MCF 10A (cell line): ENCODE data around the gene EZR. TPM values are rescaled to one million over a fixed set of nuclear protein-coding genes. Genes with fewer than 3 reads are reported as not detected.
"Not testable (repeated sequence)": the region's sequence is repeated elsewhere in the genome, so short reads cannot be mapped to it uniquely, and the experiment has no call there.

ENCODE experiments used
- BruUV-seq: library from RNA; stranded (reverse); fragments of 400-500 nt; replicated peaks from 2 replicates; lab custom pipeline; 2021; lab: Mats Ljungman, UMichigan
- CTCF ChIA-PET: fragments of 300-600 bp; sonication (Branson Sonifier 250); formaldehyde crosslinking; extraction: SDS; loops from one replicate; lab custom pipeline; 2021; ENCODE audit warnings: antibody characterized with exemption, inconsistent platforms; lab: Yijun Ruan, JAX
- POLR2A ChIA-PET: fragments of 300-600, 350-650 bp; sonication (Branson Sonifier 250); formaldehyde crosslinking; extraction: SDS; loops from one replicate; lab custom pipeline; 2020; ENCODE audit warnings: antibody characterized with exemption, inconsistent platforms; lab: Yijun Ruan, JAX
- DNase-seq: peaks from one replicate; pipeline ENCODE4 v3.0.0-alpha.2; 2018; ENCODE audit not compliant: unreplicated experiment
- H3K27ac Mint-ChIP-seq: one replicate; pipeline ENCODE4 v1.8.0; 2022; ENCODE audit warnings: mild to moderate bottlenecking, low read depth, mixed read lengths; ENCODE audit not compliant: unreplicated experiment
- H3K27me3 Mint-ChIP-seq: one replicate; pipeline ENCODE4 v1.8.0; 2022; ENCODE audit warnings: mixed read lengths; ENCODE audit not compliant: insufficient read depth, unreplicated experiment
- H3K36me3 Mint-ChIP-seq: one replicate; pipeline ENCODE4 v1.8.0; 2022; ENCODE audit warnings: mild to moderate bottlenecking, moderate library complexity, mixed read lengths; ENCODE audit not compliant: insufficient read depth, unreplicated experiment
- H3K4me1 Mint-ChIP-seq: one replicate; pipeline ENCODE4 v1.8.0; 2022; ENCODE audit warnings: mixed read lengths; ENCODE audit not compliant: insufficient read depth, unreplicated experiment
- H3K4me3 Mint-ChIP-seq: one replicate; pipeline ENCODE4 v1.8.0; 2022; ENCODE audit warnings: mild to moderate bottlenecking, moderate library complexity, mixed read lengths; ENCODE audit not compliant: unreplicated experiment
- H3K9me3 Mint-ChIP-seq: one replicate; pipeline ENCODE4 v1.8.0; 2022; ENCODE audit warnings: mixed read lengths; ENCODE audit not compliant: unreplicated experiment
- intact Hi-C: fragments of 100-400 bp; cut with micrococcal nuclease; formaldehyde crosslinking; loops from 2 replicates; pipeline ENCODE4 v1.14.1; 2022
- total RNA-seq: library from RNA; stranded (reverse); gene quantifications from 2 replicates; pipeline ENCODE4 v1.2.3, GENCODE V29; 2022
- TF ChIP-seq, protein P1 (sequence below): fragments of 200-600 bp; IDR thresholded peaks from one replicate; pipeline ENCODE4 v1.8.0; 2022; ENCODE audit warnings: antibody characterized with exemption, mild to moderate bottlenecking; ENCODE audit not compliant: unreplicated experiment

The EZR gene
- total RNA-seq, 1 experiment from 2014 or later: 243 TPM

GRCh38 chr6:158797331-158798310 lies 21.5 kb downstream of the EZR start:
- no TSS peak for BruUV-seq
- H3K4me3 Mint-ChIP-seq: no peak overlapping the region
- TF ChIP-seq, protein P1, sequence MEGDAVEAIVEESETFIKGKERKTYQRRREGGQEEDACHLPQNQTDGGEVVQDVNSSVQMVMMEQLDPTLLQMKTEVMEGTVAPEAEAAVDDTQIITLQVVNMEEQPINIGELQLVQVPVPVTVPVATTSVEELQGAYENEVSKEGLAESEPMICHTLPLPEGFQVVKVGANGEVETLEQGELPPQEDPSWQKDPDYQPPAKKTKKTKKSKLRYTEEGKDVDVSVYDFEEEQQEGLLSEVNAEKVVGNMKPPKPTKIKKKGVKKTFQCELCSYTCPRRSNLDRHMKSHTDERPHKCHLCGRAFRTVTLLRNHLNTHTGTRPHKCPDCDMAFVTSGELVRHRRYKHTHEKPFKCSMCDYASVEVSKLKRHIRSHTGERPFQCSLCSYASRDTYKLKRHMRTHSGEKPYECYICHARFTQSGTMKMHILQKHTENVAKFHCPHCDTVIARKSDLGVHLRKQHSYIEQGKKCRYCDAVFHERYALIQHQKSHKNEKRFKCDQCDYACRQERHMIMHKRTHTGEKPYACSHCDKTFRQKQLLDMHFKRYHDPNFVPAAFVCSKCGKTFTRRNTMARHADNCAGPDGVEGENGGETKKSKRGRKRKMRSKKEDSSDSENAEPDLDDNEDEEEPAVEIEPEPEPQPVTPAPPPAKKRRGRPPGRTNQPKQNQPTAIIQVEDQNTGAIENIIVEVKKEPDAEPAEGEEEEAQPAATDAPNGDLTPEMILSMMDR: no peak
- no peak for DNase-seq
- ChIA-PET POLR2A (interaction anchor here (0.6 to 2.1 kb wide), 10 partner anchors 9 to 202 kb away, joined by 3 to 20 read pairs (median 3); partner anchors contain the start of genes DYNLT1 and RSPH3), CTCF (interaction anchor here (0.6 to 2.0 kb wide), 9 partner anchors 8 to 209 kb away, joined by 3 to 11 read pairs (median 3); no protein-coding TSS in a partner anchor)
- H3K4me1 Mint-ChIP-seq: peaks cover 29% of the 10 kb centered on the region
- H3K27me3 Mint-ChIP-seq: no peaks in the 10 kb centered on the region
- H3K27ac Mint-ChIP-seq: peak overlapping the region; percentile 42
- intact Hi-C loops: no loop called here
- no peaks in the 10 kb centered on the region for H3K9me3 Mint-ChIP-seq
- H3K36me3 Mint-ChIP-seq: peaks cover 37% of the 10 kb centered on the region

DNA sequence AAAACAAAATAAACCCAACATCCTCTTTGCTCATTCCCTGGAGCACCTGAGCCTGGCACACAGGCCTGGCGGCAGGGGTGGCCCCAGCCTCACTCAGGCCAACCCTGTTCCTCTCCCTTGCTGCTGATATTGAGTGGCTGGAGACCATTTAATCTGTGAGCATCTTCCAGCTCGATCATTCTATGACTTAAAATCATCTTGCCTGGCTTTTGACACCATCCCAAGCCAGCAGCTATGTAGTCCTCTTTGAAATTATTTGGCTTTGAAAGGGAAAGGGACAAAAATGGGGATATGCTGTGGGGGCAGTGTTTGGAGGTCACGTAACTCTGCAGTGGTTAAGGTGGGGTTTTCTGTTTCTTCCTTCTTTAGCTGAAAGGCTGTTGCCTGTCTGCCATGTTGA lies 22.8 kb downstream of the EZR start:
- intact Hi-C loops: no loop called here
- H3K4me1 Mint-ChIP-seq: peaks cover 29% of the 10 kb centered on the region
- CTCF ChIA-PET: interaction anchor here (0.6 to 5.9 kb wide), 6 partner anchors 15 to 257 kb away, joined by 3 to 38 read pairs (median 3); no protein-coding TSS in a partner anchor
- POLR2A ChIA-PET: no interaction called here
- H3K36me3 Mint-ChIP-seq: peaks cover 35% of the 10 kb centered on the region
- BruUV-seq: no TSS peak
- no peaks in the 10 kb centered on the region for H3K9me3 Mint-ChIP-seq
- H3K27ac Mint-ChIP-seq: no peak overlapping the region
- no peaks in the 10 kb centered on the region for H3K27me3 Mint-ChIP-seq
- no peak overlapping the region for H3K4me3 Mint-ChIP-seq
- no peak for DNase-seq
- TF ChIP-seq, protein P1: no peak

DNA sequence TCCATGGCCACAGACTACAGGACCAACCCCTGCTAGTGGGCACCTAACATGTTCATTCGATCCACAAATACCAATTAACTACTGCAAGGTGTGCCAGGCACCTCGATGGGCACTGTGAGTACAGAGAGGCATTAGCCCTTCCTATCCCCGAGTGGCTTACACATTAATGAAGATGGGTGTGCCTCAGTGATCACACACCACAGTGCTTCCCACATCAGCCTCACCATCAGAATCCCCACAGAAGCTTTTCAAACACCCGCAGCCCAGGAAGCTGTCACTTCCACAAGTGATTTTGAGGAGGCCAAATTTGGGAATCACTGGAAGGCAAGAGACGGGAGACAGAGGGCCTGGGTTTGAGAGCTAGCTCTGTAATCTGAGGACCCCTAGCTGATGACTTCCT lies 23.7 kb downstream of the EZR start:
- intact Hi-C loops: no loop called here
- no TSS peak for BruUV-seq
- H3K36me3 Mint-ChIP-seq: peaks cover 35% of the 10 kb centered on the region
- ChIA-PET CTCF (interaction anchor here (0.8 to 5.9 kb wide), 3 partner anchors 40 to 177 kb away, joined by 3 to 38 read pairs (median 3); no protein-coding TSS in a partner anchor), POLR2A (interaction anchor here (0.7 to 1.6 kb wide), 2 partner anchors 8 to 21 kb away, joined by 3 to 4 read pairs; no protein-coding TSS in a partner anchor)
- DNase-seq: no peak
- TF ChIP-seq, protein P1: no peak
- H3K4me3 Mint-ChIP-seq: no peak overlapping the region
- no peak overlapping the region for H3K27ac Mint-ChIP-seq
- H3K9me3 Mint-ChIP-seq: no peaks in the 10 kb centered on the region
- H3K27me3 Mint-ChIP-seq: no peaks in the 10 kb centered on the region
- peaks cover 29% of the 10 kb centered on the region for H3K4me1 Mint-ChIP-seq

- H3K4me3 Mint-ChIP-seq: no peak overlapping the region
- ChIA-PET POLR2A (interaction anchor here (0.6 kb wide), 1 partner anchor 89 kb away, joined by 3 read pairs; no protein-coding TSS in a partner anchor), CTCF (interaction anchor here (0.7 to 5.9 kb wide), 11 partner anchors 15 to 195 kb away, joined by 3 to 38 read pairs (median 4); no protein-coding TSS in a partner anchor)
- TF ChIP-seq, protein P1: peak; percentile 22
- H3K9me3 Mint-ChIP-seq: no peaks in the 10 kb centered on the region
- H3K4me1 Mint-ChIP-seq: peaks cover 15% of the 10 kb centered on the region
- H3K27me3 Mint-ChIP-seq: no peaks in the 10 kb centered on the region
- peaks cover 43% of the 10 kb centered on the region for H3K36me3 Mint-ChIP-seq
- H3K27ac Mint-ChIP-seq: no peak overlapping the region
- no TSS peak for BruUV-seq
- intact Hi-C loops: loop anchor here (1.0 kb wide), 2 partner anchors 89 to 179 kb away; no protein-coding TSS in a partner anchor
- peak; percentile 71 for DNase-seq
These were observed 25.7 kb downstream of the EZR start for GRCh38 chr6:158793432-158793831.

DNA sequence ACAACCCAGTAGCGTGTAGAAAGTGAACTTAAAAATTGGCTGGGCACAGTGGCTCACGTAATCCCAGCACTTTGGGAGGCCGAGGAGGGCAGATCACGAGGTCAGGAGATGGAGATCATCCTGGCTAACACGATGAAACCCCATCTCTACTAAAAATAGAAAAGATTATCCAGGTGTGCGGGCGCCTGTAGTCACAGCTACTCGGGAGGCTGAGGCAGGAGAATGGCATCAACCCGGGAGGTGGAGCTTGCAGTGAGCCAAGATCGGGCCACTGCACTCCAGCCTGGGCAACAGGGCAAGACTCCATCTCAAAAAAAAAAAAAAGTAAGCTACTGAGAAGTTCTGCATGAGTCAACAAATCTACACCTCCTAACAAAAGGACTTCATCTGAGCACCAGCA lies 26.7 kb downstream of the EZR start:
- ChIA-PET CTCF (interaction anchor here (0.6 to 5.9 kb wide), 13 partner anchors 11 to 1702 kb away, joined by 3 to 38 read pairs (median 4); no protein-coding TSS in a partner anchor), POLR2A (interaction anchor here (1.5 to 1.6 kb wide), 2 partner anchors 21 to 77 kb away, joined by 3 read pairs; no protein-coding TSS in a partner anchor)
- H3K4me3 Mint-ChIP-seq, H3K4me1 Mint-ChIP-seq, H3K9me3 Mint-ChIP-seq, H3K27ac Mint-ChIP-seq, BruUV-seq, intact Hi-C loops, H3K27me3 Mint-ChIP-seq, DNase-seq: not testable (repeated sequence)
- H3K36me3 Mint-ChIP-seq: peaks cover 50% of the 10 kb centered on the region
